Breast epithelium (tissue), 3 donors: ENCODE data around the gene DOP1B.

Source experiments
- POLR2A ChIP-seq: fragments of 450-650 bp; IDR thresholded peaks from one replicate; pipeline ENCODE4 v1.6.1; 2016; ENCODE audit warnings: antibody characterized with exemption, mild to moderate bottlenecking, moderate library complexity
- TF ChIP-seq, protein P1 (sequence below), 3 donors: fragments of 450-650 bp; IDR thresholded peaks; one replicate each; pipeline ENCODE4 v1.5.1; 2016 to 2017; ENCODE audit warnings: antibody characterized with exemption in 3 of 3, mild to moderate bottlenecking in 3 of 3, moderate library complexity in 3 of 3

DNA sequence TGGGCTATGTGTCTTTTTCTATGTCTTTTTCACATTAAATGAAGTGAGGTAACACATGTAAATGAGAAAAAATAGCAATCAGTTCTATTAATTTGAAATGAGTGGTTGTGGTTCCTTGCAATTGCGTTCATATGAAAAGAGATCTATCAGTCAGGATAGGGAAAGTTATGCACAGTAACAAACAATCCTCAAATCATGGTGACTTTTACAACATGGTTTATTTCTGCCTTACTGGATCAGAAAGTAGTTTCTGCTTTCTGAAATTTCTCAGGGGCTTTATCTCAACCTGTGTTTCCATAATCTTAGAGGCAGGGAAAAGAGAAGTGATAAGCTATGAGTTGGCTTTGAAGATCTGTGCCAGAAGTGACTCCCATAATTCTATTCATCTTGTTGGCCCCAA lies 39.0 kb downstream of the DOP1B start:
- TF ChIP-seq, protein P1, sequence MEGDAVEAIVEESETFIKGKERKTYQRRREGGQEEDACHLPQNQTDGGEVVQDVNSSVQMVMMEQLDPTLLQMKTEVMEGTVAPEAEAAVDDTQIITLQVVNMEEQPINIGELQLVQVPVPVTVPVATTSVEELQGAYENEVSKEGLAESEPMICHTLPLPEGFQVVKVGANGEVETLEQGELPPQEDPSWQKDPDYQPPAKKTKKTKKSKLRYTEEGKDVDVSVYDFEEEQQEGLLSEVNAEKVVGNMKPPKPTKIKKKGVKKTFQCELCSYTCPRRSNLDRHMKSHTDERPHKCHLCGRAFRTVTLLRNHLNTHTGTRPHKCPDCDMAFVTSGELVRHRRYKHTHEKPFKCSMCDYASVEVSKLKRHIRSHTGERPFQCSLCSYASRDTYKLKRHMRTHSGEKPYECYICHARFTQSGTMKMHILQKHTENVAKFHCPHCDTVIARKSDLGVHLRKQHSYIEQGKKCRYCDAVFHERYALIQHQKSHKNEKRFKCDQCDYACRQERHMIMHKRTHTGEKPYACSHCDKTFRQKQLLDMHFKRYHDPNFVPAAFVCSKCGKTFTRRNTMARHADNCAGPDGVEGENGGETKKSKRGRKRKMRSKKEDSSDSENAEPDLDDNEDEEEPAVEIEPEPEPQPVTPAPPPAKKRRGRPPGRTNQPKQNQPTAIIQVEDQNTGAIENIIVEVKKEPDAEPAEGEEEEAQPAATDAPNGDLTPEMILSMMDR (IDR thresholded peaks at IDR 0.05), result no peak
- TF ChIP-seq POLR2A, result no peak
